Activated CD8-positive, alpha-beta memory T cell treated with anti-CD3 and anti-CD28 coated beads, Interleukin-2, amount 10 ng/mL, durations not matched to agents 7 days and 5 days (primary cell): ENCODE data around the gene CPT1A. TPM values are rescaled to one million over a fixed set of nuclear protein-coding genes. Genes with fewer than 3 reads are reported as not detected.

ENCODE experiments used
- ATAC-seq: fragments of 150-1000 bp; cut with Tn5 transposase; one replicate; pipeline ENCODE4 v1.10.0; 2021; ENCODE audit warnings: moderate library complexity
- CTCF ChIA-PET: fragments of 350-600 bp; sonication (Branson Sonifier 250); formaldehyde crosslinking; loops from one replicate; lab custom pipeline; 2021; ENCODE audit warnings: antibody characterized with exemption; lab: Charles Lee
- DNase-seq: peaks from one replicate; pipeline ENCODE4 v3.0.0-alpha.2; 2020
- H3K27ac Mint-ChIP-seq: one replicate; pipeline ENCODE4 v1.8.0; 2021; ENCODE audit warnings: mild to moderate bottlenecking, mixed read lengths
- H3K27me3 Mint-ChIP-seq: one replicate; pipeline ENCODE4 v1.8.0; 2021; ENCODE audit warnings: mixed read lengths
- H3K36me3 Mint-ChIP-seq: one replicate; pipeline ENCODE4 v1.8.0; 2021; ENCODE audit warnings: mild to moderate bottlenecking, mixed read lengths
- H3K4me1 Mint-ChIP-seq: one replicate; pipeline ENCODE4 v1.8.0; 2021; ENCODE audit warnings: mixed read lengths
- H3K4me3 Mint-ChIP-seq: one replicate; pipeline ENCODE4 v1.8.0; 2021; ENCODE audit warnings: mild to moderate bottlenecking, moderate library complexity, mixed read lengths
- H3K9me3 Mint-ChIP-seq: one replicate; pipeline ENCODE4 v1.8.0; 2022; ENCODE audit warnings: low read depth, mixed read lengths
- total RNA-seq, 2 experiments: library from RNA; stranded (reverse); gene quantifications; one replicate each; pipeline ENCODE4 v1.2.3, GENCODE V29; 2021

Gene CPT1A
- total RNA-seq, 2 experiments from 2014 or later, result 36.4 to 46.1 TPM

DNA sequence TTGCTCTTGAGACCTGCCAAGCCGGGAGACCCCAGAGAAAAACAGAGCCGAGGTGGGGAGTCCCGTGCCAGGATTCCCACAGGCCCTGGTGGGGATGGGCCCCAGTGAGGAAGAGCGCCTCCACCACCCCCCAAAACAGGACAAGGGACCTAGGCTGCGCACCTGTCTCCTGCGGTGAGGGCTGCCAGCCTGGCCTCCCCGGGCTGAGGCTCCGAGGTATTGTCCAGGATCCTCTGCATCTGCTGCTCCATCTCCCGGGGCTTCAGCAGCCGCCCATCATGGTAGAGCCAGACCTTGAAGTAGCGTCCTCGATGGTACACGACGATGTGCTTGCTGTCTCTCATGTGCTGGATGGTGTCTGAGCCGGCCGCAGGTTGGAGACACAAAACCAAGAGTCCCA lies 57.1 kb downstream of the CPT1A start:
- Mint-ChIP-seq H3K27ac (no peak overlapping the region), H3K9me3 (no peaks in the 10 kb centered on the region), H3K27me3 (no peaks in the 10 kb centered on the region), H3K36me3 (peaks cover 21% of the 10 kb centered on the region), H3K4me3 (no peak overlapping the region), H3K4me1 (no peaks in the 10 kb centered on the region)
- ATAC-seq (no peak), DNase-seq (no peak)
- CTCF ChIA-PET, result no interaction called here

DNA sequence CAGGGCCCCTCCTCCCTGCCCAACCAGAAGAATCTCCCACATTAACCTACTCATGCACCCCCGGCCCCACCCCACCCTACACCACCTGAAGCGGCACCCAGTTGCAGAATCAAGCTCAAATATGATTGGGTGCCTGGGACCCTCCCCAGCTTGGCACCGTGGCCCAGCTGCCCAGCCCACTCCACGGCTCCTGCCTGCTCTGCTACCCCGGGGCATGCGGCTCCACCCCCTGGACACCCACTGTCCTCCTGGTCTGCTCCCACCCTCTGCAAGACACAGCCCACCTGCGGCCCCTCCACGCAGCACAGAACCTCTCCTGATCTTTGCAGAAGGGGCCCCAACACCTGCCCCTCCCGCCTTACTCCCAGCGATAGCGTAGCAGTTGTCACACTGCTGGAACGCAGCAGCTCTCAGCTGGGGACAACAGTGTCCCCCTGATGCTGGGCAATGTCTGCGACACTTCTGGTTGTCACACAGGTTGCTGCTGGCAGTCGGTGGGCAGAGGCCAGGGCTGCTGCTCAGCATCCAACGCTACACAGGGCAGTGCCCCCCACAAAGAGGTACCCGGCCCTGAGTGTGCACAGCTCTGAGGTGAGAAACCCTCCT lies 58.4 kb downstream of the CPT1A start:
- Mint-ChIP-seq H3K4me3 (no peak overlapping the region), H3K27ac (no peak overlapping the region), H3K27me3 (no peaks in the 10 kb centered on the region), H3K4me1 (no peaks in the 10 kb centered on the region), H3K9me3 (no peaks in the 10 kb centered on the region), H3K36me3 (peaks cover 22% of the 10 kb centered on the region)
- CTCF ChIA-PET, result no interaction called here
- ATAC-seq (no peak), DNase-seq (no peak)

DNA sequence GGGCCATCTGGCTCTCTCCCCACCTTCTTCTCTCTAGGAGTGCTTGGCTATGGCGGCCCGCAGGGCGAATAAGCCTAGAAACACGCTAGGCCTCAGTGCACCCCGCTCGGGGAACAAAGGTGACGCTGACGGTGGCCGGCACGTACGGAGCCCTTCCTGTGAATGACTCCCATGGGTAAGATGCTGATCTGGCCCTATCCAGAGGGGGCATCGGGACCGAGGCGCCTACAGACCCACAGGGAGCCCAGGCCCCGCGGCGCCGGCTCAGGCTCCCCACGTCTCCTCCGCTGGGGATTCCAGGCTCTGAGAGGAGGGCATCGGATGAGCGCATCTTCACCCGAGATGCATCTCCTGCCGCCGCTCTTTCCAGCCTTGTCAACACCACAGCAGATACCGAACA lies 59.0 kb downstream of the CPT1A start:
- Mint-ChIP-seq H3K27ac (no peak overlapping the region), H3K27me3 (no peaks in the 10 kb centered on the region), H3K9me3 (no peaks in the 10 kb centered on the region), H3K36me3 (peaks cover 26% of the 10 kb centered on the region), H3K4me3 (no peak overlapping the region), H3K4me1 (no peaks in the 10 kb centered on the region)
- no peak for DNase-seq
- CTCF ChIA-PET, result no interaction called here
- no peak for ATAC-seq

DNA sequence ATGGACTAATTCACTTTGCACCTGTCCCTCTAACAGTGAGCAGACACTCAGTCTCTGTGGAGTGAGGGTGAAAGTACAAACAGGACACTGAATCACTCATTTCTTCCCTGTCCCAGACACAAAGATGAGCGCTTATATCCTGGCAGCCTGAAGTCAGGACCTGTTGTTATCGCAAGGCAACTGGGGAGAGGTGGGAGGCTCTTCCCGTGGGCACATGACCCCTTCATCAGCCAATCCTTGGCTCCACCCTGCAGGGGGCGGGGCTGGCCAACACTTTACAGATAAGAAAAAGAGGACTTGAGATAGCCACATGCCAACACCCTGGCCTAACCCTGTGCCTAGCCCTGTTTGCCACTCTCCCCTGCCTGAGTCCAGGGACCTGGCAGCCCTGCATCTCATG lies 60.9 kb downstream of the CPT1A start:
- H3K9me3 Mint-ChIP-seq, result no peaks in the 10 kb centered on the region
- H3K4me1 Mint-ChIP-seq, result peaks cover 2% of the 10 kb centered on the region
- CTCF ChIA-PET, result interaction anchor here (1.1 kb wide), 1 partner anchor 18 kb away, joined by 3 read pairs; no protein-coding TSS in a partner anchor
- no peak overlapping the region for H3K4me3 Mint-ChIP-seq
- no peak overlapping the region for H3K27ac Mint-ChIP-seq
- H3K36me3 Mint-ChIP-seq, result peaks cover 34% of the 10 kb centered on the region
- ATAC-seq (no peak), DNase-seq (no peak)
- no peaks in the 10 kb centered on the region for H3K27me3 Mint-ChIP-seq

DNA sequence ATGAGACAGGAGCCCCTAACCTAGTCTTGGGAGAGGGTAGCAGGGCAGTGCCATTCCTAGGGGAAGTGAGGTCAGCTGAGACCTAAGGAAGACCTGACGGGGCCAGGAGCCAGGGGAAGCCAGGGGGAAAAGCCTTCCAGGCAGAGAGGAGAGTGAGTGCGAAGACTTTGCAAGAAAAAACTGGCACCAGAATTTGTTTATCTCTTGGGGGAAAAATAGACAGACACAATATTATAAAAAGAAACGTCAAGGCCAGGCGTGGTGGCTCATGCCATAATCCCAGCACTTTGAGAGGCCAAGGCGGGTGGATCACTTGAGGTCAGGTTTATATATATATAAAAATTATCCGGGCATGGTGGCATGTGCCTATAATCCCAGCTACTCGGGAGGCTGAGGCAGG lies 63.5 kb downstream of the CPT1A start:
- ATAC-seq (no peak), DNase-seq (no peak)
- H3K9me3 Mint-ChIP-seq, result no peaks in the 10 kb centered on the region
- no peak overlapping the region for H3K27ac Mint-ChIP-seq
- CTCF ChIA-PET, result no interaction called here
- peaks cover 44% of the 10 kb centered on the region for H3K36me3 Mint-ChIP-seq
- H3K4me1 Mint-ChIP-seq, result peaks cover 2% of the 10 kb centered on the region
- no peaks in the 10 kb centered on the region for H3K27me3 Mint-ChIP-seq
- no peak overlapping the region for H3K4me3 Mint-ChIP-seq

DNA sequence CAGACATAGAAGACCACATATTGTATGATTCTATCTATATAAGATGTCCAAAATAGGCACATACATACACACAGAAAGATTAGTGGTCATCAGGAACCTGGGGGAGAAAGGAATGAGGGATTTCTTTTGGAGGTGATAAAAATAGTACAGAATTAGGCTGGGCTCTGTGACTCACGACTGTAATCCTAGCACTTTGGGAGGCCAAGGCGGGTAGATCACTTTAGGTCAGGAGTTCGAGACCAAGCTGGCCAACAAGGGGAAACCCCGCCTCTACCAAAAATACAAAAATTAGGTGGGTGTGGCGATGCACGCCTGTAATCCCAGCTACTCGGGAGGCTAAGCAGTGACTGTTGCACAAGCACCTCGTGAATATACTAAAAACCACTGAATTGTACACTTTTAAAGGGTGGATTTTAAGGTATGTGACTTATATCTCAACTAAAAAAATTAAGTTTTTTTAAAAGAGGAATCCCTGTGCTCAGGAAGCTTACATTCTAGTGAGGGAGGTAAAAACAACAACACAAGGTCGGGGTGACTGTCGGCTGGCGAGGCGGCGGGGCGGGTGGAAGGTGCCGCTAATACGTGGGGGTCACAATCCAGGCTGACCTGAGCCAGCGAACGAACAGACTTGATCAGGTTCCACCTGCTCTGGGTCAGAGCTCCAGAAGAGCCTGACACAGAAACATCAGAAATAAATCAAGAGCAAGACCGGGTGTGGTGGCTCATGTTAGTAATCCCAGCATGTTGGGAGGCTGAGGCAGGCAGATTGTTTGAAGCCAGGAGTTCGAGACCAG lies 65.1 kb downstream of the CPT1A start:
- no peak overlapping the region for H3K4me3 Mint-ChIP-seq
- H3K36me3 Mint-ChIP-seq, result peaks cover 45% of the 10 kb centered on the region
- H3K9me3 Mint-ChIP-seq, result no peaks in the 10 kb centered on the region
- peak overlapping the region; percentile 49 for H3K27ac Mint-ChIP-seq
- no peak for DNase-seq
- H3K27me3 Mint-ChIP-seq, result no peaks in the 10 kb centered on the region
- CTCF ChIA-PET, result no interaction called here
- H3K4me1 Mint-ChIP-seq, result peaks cover 2% of the 10 kb centered on the region
- ATAC-seq, result no peak

DNA sequence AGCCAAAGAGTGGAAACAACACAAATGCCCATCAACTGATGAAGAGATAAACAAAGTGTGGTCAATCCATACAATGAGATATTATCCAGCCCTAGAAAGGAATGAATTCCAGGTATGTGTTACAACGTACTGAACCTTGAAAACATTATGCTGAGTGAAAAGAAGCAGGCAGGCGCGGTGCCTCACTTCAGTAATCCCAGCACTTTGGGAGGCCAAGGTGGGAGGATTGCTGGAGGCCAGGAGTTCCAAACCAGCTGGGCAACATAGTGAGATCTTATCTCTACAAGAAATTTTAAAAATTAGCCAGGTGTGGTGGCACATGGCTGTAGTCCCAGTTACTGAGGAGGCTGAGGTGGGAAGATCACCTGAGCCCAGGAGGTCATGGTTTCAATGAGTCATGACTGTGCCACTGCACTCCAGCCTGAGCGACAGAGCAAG lies 65.7 kb downstream of the CPT1A start:
- H3K4me1 Mint-ChIP-seq, result peaks cover 2% of the 10 kb centered on the region
- no peak for DNase-seq
- ATAC-seq, result no peak
- H3K27me3 Mint-ChIP-seq, result no peaks in the 10 kb centered on the region
- H3K9me3 Mint-ChIP-seq, result no peaks in the 10 kb centered on the region
- no peak overlapping the region for H3K4me3 Mint-ChIP-seq
- CTCF ChIA-PET, result no interaction called here
- H3K36me3 Mint-ChIP-seq, result peaks cover 46% of the 10 kb centered on the region
- H3K27ac Mint-ChIP-seq, result peak overlapping the region; percentile 49

DNA sequence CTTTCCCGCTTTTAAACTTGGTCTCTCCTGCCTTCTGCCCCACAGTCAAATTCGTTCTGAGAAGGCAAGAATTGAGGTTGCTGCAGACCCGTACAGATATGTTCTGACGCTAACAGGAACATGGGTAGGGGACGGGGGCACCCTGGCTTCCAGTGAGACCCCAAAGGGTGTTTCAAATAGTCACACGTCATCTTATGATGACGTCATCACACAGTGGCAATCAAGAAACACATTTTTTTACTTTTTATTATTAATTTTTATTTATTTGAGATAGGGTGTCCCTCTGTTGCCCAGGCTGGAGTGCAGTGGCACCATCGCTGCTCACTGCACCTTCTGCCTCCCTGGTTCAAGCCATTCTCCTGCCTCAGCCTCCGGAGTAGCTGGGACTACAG lies 67.5 kb downstream of the CPT1A start:
- H3K4me1 Mint-ChIP-seq, result peaks cover 2% of the 10 kb centered on the region
- DNase-seq (no peak), ATAC-seq (no peak)
- CTCF ChIA-PET, result interaction anchor here (0.6 kb wide), 1 partner anchor 166 kb away, joined by 3 read pairs; no protein-coding TSS in a partner anchor
- no peak overlapping the region for H3K4me3 Mint-ChIP-seq
- no peaks in the 10 kb centered on the region for H3K27me3 Mint-ChIP-seq
- H3K27ac Mint-ChIP-seq, result no peak overlapping the region
- H3K36me3 Mint-ChIP-seq, result peaks cover 35% of the 10 kb centered on the region
- H3K9me3 Mint-ChIP-seq, result no peaks in the 10 kb centered on the region

DNA sequence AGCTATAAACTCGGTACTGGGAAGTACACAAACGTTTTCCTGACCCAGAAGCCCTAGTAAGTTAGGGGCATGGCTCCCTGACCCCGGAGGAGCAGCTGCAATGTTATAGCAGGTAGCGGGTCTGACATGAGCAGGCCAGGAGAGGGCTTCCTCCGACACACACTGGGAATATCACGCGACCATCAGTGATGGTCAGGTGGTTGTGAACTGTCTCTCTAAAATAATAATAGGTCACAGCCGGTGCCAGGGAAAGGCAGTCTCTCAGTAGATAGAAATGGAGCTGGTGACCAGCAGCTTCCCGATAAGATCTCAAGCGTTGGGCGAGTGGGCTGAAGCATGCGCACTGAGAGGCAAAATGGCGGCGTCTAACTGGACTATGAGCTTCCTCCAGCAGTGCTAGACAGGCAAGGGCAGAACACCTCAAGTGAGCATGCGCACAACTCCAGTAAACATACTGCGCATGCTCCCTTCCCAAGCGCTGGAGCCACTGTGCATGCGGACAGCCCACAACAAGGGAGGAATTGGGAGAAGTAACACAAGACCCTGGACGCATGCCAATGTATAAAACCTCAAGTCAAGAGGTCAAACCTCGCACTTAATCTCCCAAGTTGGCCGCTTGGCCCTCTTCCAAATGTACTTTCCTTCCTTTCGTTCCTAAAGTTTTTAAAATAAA lies 68.1 kb downstream of the CPT1A start:
- CTCF ChIA-PET, result interaction anchor here (0.6 kb wide), 1 partner anchor 166 kb away, joined by 3 read pairs; no protein-coding TSS in a partner anchor
- peaks cover 35% of the 10 kb centered on the region for H3K36me3 Mint-ChIP-seq

DNA sequence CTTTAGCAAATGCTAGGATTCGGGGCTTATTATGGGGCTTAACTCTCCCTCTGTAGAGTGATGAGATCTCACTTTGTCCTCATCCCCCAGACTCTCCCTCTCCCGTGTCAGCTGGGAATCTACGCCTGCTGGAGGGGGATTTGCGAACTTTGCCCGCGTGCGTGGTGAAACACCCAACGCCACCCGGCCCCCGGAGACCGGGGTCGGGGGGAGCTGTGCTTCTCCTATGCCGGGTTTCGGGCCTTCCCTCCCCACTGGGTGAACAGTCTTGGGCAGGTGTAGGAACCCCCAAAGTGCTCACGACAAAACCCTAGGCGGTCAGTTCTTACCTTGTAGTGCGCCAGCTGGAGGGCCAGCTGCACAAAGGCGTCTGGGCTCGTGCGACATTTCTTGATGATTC lies 68.8 kb downstream of the CPT1A start:
- Mint-ChIP-seq H3K4me3 (no peak overlapping the region), H3K27ac (no peak overlapping the region), H3K4me1 (peaks cover 2% of the 10 kb centered on the region), H3K36me3 (peaks cover 32% of the 10 kb centered on the region), H3K27me3 (no peaks in the 10 kb centered on the region), H3K9me3 (no peaks in the 10 kb centered on the region)
- CTCF ChIA-PET, result no interaction called here
- DNase-seq (no peak), ATAC-seq (no peak)

More for the DNA sequence above, 68.1 kb downstream of the CPT1A start:
- H3K4me1 Mint-ChIP-seq, result peaks cover 2% of the 10 kb centered on the region
- ATAC-seq (no peak), DNase-seq (no peak)
- no peak overlapping the region for H3K4me3 Mint-ChIP-seq
- no peaks in the 10 kb centered on the region for H3K27me3 Mint-ChIP-seq
- no peaks in the 10 kb centered on the region for H3K9me3 Mint-ChIP-seq
- H3K27ac Mint-ChIP-seq, result no peak overlapping the region

DNA sequence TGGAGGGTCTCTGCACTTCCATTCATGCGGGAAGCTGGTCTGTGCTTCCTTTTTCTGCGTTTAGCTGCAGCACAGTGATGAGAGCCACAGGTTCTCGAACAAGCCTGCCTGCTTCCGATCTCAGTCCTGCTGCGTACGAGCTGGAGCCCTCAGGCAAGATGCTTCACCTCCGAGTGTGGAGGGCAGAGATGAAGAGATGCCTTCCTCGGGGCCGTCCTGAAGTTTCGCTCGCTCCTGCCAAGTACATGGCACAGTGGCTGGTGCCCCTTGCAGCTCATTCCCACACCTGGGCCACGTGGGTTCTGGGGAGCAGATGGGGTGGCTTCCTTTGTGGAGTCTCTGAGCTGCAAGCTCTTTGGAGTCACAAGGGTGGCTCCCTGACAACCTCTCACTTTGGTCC lies 70.9 kb downstream of the CPT1A start:
- H3K9me3 Mint-ChIP-seq, result no peaks in the 10 kb centered on the region
- CTCF ChIA-PET, result interaction anchor here (0.9 kb wide), 1 partner anchor 40 kb away, joined by 3 read pairs; no protein-coding TSS in a partner anchor
- H3K27ac Mint-ChIP-seq, result no peak overlapping the region
- no peaks in the 10 kb centered on the region for H3K27me3 Mint-ChIP-seq
- ATAC-seq, result no peak
- peaks cover 22% of the 10 kb centered on the region for H3K36me3 Mint-ChIP-seq
- no peak for DNase-seq
- H3K4me3 Mint-ChIP-seq, result no peak overlapping the region
- H3K4me1 Mint-ChIP-seq, result no peaks in the 10 kb centered on the region

DNA sequence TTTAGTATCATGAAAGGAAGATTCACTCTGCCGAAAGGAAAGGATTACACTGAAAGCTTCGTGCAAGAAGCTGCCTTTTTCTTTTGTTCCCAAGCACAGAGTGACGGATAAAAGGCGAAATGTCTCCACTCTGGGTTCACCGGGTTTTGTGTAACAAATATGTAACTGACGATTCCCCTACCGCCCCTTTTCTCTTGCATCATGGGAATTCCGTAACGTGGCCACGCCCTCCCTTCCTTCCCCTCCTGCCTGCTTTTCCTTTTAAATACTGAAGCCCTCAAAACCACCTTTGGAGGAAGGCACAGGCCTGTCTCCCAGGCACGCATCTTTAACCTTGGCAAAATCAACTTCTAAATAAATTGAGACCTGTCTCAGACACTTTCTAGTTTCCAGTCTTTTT lies 74.0 kb downstream of the CPT1A start:
- Mint-ChIP-seq H3K27ac (no peak overlapping the region), H3K4me1 (peaks cover 3% of the 10 kb centered on the region), H3K9me3 (no peaks in the 10 kb centered on the region), H3K4me3 (no peak overlapping the region), H3K27me3 (no peaks in the 10 kb centered on the region), H3K36me3 (peaks cover 9% of the 10 kb centered on the region)
- CTCF ChIA-PET, result no interaction called here
- DNase-seq, result no peak
- no peak for ATAC-seq

DNA sequence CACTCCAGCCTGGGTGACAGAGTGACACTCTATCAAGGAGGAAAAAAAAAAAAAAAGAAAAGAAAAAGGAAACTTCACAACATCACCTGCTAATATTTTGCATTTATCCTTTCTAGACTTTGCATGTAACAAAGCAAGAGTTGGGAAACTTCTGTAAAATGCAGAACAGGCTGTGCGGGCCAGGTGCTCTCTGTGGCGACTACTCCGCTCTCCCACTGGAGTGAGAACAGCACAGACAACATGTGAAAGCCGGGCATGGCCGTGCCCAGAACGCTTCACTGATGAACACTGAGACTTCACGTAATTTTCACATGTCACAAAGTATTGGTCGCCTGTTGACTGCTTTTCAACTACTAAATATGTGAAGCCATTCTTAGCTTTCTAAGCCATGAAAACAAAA lies 74.9 kb downstream of the CPT1A start:
- no peaks in the 10 kb centered on the region for H3K9me3 Mint-ChIP-seq
- H3K27me3 Mint-ChIP-seq, result no peaks in the 10 kb centered on the region
- CTCF ChIA-PET, result no interaction called here

More for the DNA sequence above, 74.9 kb downstream of the CPT1A start:
- Mint-ChIP-seq H3K4me3 (no peak overlapping the region), H3K36me3 (peaks cover 8% of the 10 kb centered on the region), H3K27ac (no peak overlapping the region), H3K4me1 (peaks cover 3% of the 10 kb centered on the region)
- ATAC-seq, result no peak
- no peak for DNase-seq
